ENCODE data around the gene ABHD11.

DNA sequence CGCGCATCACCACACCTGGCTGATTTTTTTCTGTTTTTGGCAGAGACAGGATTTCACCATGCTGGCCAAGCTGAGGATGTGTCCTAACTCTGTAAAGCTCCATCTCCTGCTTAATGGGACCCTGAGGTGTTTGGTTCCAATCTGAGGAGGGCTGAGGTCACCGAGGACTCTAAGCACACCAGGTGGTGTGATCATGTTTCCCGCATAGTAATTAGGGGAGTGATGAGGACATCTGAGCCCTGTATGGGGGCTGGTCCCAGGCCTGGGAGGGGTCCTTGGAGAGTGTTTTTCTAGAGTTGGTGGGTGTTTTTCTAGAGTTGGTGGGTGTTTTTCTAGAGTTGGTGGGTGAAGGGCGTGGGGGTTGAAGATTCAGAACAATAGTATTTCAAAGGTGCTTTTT lies 3.0 kb upstream of the ABHD11 start:
- TF ChIP-seq, protein P1, sequence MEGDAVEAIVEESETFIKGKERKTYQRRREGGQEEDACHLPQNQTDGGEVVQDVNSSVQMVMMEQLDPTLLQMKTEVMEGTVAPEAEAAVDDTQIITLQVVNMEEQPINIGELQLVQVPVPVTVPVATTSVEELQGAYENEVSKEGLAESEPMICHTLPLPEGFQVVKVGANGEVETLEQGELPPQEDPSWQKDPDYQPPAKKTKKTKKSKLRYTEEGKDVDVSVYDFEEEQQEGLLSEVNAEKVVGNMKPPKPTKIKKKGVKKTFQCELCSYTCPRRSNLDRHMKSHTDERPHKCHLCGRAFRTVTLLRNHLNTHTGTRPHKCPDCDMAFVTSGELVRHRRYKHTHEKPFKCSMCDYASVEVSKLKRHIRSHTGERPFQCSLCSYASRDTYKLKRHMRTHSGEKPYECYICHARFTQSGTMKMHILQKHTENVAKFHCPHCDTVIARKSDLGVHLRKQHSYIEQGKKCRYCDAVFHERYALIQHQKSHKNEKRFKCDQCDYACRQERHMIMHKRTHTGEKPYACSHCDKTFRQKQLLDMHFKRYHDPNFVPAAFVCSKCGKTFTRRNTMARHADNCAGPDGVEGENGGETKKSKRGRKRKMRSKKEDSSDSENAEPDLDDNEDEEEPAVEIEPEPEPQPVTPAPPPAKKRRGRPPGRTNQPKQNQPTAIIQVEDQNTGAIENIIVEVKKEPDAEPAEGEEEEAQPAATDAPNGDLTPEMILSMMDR (IDR thresholded peaks at IDR 0.05) = no peak
- peak in 1 of 2 donors; percentile 49 for TF ChIP-seq POLR2A (IDR thresholded peaks at IDR 0.05)

All from thyroid gland (tissue), 4 donors.